ENCODE data around the gene PPP2R3B. TPM values are rescaled to one million over a fixed set of nuclear protein-coding genes. Genes with fewer than 3 reads are reported as not detected.

PPP2R3B gene
- total and polyA plus RNA-seq, 11 donors: 60.9 to 186 (median 113) TPM

- Histone ChIP-seq H3K27me3 (no peaks in the 10 kb centered on the region), H3K36me3 (peaks cover 0 to 48% (median 14%) of the 10 kb centered on the region in 9 donors)
- peak in 4 of 5 donors; percentile 2 to 50 (median 10) for DNase-seq
Measured at GRCh38 chrX:288561-288991, 98.1 kb downstream of the PPP2R3B start.

GRCh38 chrX:287670-288069 is 99.0 kb downstream of the PPP2R3B start:
- Histone ChIP-seq H3K9me3 (no peaks in the 10 kb centered on the region), H3K4me1 (peaks cover 0 to 4% (median 0%) of the 10 kb centered on the region in 12 donors), H3K27ac (no peak overlapping the region), H3K27me3 (no peaks in the 10 kb centered on the region), H3K4me3 (no peak overlapping the region), H3K36me3 (peaks cover 0 to 41% (median 12%) of the 10 kb centered on the region in 9 donors)
- intact Hi-C loops (cut with DNase I): no loop called here
- TF ChIP-seq CTCF (IDR thresholded peaks at IDR 0.05) (no peak), POLR2A (IDR thresholded peaks at IDR 0.05) (no peak)
- no peak for ATAC-seq
- DNase-seq: peak in 2 of 5 donors; percentile 0 to 4
- 91 to 95% (median 93%) methylated on average over 7 of the region's 7 CpGs for WGBS, 4 donors

More at GRCh38 chrX:288561-288991, 98.1 kb downstream of the PPP2R3B start:
- ATAC-seq: no peak
- Histone ChIP-seq H3K4me3 (no peak overlapping the region), H3K9me3 (no peaks in the 10 kb centered on the region), H3K4me1 (peaks cover 0 to 4% (median 0%) of the 10 kb centered on the region in 12 donors), H3K27ac (no peak overlapping the region)
- intact Hi-C loops (cut with DNase I): no loop called here
- TF ChIP-seq POLR2A (IDR thresholded peaks at IDR 0.05): no peak
- no peak for TF ChIP-seq CTCF (IDR thresholded peaks at IDR 0.05)
- WGBS, 4 donors: 93 to 98% (median 95%) methylated on average over 9 to 25 of the region's 25 CpGs

GRCh38 chrX:285076-285677 is 101.5 kb downstream of the PPP2R3B start:
- DNase-seq (peak in 1 of 5 donors; percentile 4), ATAC-seq (no peak)
- H3K4me1 ChIP-seq: peaks cover 0 to 13% (median 0%) of the 10 kb centered on the region in 12 donors
- H3K9me3 ChIP-seq: no peaks in the 10 kb centered on the region
- no peaks in the 10 kb centered on the region for H3K27me3 ChIP-seq
- TF ChIP-seq CTCF (IDR thresholded peaks at IDR 0.05) (no peak), POLR2A (IDR thresholded peaks at IDR 0.05) (no peak)
- intact Hi-C loops (cut with DNase I): no loop called here
- no peak overlapping the region for H3K27ac ChIP-seq
- 93 to 98% (median 96%) methylated on average over 13 of the region's 13 CpGs for WGBS, 4 donors
- peaks cover 0 to 29% (median 8%) of the 10 kb centered on the region in 9 donors for H3K36me3 ChIP-seq
- no peak overlapping the region for H3K4me3 ChIP-seq

Other genes starting within 250 kb of the PPP2R3B start
- gene PLCXD1, start 105.5 kb downstream of the PPP2R3B start, total RNA-seq: 1 to 10 TPM in 7 of 9 donors, under 1 TPM in 2; 0.81 to 6.8 (median 3.0) TPM
- gene PLCXD1, start 105.5 kb downstream of the PPP2R3B start, polyA plus RNA-seq: 10 to 100 TPM in 1 of 2 donors, 1 to 10 TPM in 1; 1.9 to 27.0 TPM
- gene GTPBP6, start 68.1 kb downstream of the PPP2R3B start, total RNA-seq: 10 to 100 TPM; 31.3 to 71.5 (median 47.5) TPM
- 100 to 1,000 TPM in 1 of 2 donors, 10 to 100 TPM in 1; 50.6 to 102 TPM for gene GTPBP6, start 68.1 kb downstream of the PPP2R3B start, polyA plus RNA-seq
- gene SHOX, start 243.9 kb upstream of the PPP2R3B start, total RNA-seq: not detected
- gene SHOX, start 243.9 kb upstream of the PPP2R3B start, polyA plus RNA-seq: not detected

All from heart left ventricle (tissue), 16 donors.